ENCODE measurements around the gene NME7.
A peak's percentile ranks its signal among the peaks of the same experiment; 100 is the strongest.

NME7 gene

DNA sequence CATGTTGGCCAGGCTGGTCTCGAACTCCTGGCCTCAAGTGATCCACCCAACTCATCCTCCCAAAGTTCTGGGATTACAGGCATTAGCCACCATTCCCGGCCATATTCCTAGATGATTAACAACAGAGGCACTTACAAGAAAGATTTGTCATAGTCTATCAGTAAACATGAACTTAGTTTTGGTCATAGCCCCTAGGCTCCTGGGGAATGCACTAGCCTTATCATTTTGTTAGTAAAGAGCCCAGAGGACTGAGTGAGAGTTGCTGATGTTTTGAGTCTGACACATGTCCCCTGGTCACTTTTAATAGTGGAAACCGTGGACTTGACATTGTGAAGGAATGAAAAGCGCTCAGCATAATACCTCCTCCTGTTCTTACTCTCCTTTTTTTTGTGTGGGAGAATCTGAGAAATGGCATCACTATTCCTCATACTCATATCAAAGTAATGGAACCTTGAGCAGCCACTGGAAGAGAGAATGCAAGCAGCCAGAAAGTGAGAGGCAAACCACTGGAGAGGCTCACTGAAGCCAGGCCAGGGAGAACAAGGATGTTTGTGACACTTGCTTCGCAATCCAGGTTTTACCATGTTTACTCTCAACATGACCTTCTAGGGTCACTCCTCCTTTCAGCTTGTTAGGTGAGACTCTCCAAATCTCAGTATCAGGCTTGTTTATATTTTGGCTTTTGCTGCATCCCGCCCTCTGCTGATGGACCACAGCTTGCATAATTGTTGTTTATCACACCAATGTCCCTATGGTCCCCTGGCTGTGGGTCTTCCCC is 246.3 kb downstream of the NME7 start:
- no peak for DNase-seq

- no peak for DNase-seq
Observed at GRCh38 chr1:169120066-169120465, 247.5 kb downstream of the NME7 start.

GRCh38 chr1:169119405-169119804 is 248.2 kb downstream of the NME7 start:
- DNase-seq: no peak

DNA sequence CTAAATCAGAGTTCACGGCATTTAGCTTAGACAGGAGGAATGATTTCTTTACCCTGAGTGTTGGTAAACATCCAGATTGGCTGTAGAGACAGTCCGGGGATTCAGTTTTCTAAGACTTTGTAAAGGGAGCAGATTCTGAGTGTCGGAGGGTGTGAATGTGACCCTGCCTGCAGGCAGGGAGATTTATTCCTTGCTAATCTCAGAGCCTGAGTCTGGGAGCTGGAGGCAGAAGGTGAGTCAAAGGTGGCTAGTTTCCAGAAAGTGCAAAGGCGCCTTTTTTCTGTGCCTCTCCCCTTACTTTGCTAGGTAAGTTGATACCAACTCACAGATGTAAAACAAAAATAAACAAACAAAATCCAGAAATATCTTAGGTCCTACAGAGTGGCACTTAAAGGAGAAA is 249.4 kb downstream of the NME7 start:
- no peak for DNase-seq

- no peak for DNase-seq
Observed at GRCh38 chr1:169117599-169117998, 250.0 kb downstream of the NME7 start.

DNA sequence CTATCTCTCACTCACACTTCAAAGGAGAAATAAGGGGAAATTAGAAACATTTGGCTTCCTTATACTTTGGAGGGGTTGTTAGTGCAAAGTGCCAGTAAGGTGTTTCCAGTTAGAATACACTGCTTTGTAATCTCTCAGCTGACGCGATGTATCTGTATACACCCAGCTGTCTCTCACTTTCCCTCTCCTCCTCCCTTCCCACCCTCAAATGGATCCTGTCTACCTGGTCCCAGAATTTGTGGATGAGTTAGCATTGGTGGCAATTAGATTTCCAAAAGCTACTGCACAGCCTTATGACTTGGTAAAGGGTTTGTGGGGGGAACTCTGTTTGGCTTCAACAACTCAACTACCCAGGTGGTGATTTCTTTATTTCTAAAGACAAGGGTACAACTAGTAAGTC is 250.6 kb downstream of the NME7 start:
- no peak for DNase-seq

DNA sequence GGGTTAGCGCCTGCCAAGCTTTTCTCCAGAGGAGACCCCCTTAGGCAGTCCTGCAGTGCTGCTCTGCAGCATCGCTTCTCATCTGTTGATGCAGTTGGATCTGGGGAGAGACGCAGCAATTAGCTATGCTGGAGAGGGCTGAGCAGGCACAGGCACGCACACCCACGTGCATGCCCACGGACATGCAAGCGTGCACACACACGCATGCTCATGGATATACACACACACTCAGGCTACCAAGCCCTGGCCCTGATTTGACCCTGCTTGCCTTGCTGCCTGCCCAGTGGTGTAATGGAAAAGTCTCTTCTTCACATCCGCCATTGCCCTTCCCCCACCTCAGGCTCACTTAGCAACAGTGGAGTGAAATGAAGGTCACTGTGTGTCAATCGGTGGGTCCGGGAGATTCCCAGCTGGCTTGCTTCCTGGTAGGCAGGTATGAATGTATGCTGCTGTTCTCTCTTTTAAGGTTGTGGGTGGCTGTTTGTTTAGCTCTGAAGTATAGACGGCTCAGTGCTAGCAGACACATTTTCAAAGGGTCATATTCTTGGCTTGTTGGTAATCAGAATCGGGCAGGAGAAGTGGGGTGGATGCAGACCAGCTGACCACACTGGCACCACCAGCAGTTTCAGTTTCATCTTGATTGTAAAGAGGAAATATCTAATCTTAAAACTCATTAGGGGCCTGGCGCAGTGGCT is 251.6 kb downstream of the NME7 start:
- DNase-seq: no peak

DNA sequence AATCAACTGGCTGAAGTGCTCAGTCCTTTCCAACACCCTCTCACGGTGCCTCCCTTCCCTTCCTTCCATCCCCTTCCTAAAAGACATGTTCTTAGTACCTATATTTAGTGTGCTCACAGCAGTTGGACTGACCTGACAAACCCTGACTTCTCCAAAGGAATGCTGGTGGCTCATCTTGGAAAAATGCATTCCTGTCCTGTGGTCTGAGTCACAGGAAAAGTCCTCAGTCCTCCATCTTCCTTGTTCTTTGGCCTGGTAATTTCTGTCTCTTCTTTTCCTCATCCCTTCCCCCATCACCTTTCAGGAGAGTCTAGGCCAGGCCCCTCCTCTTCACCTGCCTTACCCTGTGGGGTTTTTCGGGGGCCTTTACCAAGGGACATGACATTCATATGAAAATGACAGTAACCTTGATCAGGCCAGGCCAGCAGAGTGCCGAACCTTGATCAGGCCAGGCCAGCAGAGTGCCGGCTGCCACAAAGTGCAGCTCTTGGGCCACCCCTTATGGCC is 253.9 kb downstream of the NME7 start:
- DNase-seq: peak; percentile 72

DNA sequence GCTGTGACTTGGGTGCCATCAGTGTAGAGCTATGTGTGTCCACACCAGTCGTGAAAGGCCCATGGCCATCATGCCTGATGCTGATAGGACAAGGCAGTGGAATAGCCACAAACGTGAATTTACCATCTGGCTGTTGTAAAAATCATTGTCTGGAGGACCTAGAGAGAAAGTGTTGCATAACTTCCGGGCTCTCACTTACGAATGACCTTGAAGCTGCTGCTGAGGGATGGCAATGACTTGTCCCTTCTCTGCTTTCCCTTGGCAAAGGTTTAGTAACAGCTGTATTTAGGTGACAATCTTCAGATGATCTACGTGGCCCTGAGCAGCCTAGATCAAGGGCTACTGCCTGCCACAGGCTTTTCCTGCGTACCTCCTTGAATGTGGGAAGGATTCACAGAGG is 255.4 kb downstream of the NME7 start:
- DNase-seq: no peak

DNA sequence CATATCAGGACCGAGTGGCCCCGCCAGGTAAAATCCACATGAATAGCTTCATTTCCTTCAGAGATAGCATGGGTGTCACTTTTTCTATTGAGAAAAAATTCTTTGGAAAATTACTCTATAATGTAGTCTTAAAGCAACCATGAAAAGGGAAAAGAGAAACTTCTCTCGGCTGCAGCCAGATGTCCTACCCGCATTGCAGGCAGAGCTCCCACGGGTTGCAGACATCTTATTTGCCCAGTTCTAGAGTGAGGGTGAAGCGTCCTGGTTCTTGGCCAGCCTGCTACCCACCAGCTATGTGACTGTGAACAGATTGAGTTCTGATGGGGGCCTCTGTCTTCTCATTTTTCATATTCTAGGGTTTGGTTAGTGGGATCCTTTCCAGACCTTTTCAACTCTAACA is 256.1 kb downstream of the NME7 start:
- DNase-seq: no peak

GRCh38 chr1:169110689-169111447 is 256.7 kb downstream of the NME7 start:
- DNase-seq: peak; percentile 42

DNA sequence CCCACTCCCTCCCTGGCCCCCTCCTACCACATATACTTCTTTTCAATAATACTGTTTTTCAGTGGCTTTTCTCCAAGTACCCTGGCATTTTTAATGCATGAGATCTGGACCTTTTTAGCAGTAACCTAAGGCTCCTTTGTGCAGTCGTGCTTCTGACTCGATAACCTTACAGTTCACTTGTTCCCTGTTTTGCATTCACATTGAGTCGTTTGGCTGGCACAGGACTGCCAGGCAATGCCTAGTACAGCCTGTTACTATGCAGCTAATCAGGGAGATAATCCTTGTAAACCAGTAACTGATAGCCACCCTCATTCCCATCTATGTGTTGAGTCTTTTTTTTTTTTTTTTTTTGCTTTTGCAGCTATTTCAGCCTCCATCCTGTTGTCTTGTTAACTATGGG is 257.4 kb downstream of the NME7 start:
- DNase-seq: no peak

GRCh38 chr1:169109561-169110134 is 257.9 kb downstream of the NME7 start:
- DNase-seq: peak; percentile 76

DNA sequence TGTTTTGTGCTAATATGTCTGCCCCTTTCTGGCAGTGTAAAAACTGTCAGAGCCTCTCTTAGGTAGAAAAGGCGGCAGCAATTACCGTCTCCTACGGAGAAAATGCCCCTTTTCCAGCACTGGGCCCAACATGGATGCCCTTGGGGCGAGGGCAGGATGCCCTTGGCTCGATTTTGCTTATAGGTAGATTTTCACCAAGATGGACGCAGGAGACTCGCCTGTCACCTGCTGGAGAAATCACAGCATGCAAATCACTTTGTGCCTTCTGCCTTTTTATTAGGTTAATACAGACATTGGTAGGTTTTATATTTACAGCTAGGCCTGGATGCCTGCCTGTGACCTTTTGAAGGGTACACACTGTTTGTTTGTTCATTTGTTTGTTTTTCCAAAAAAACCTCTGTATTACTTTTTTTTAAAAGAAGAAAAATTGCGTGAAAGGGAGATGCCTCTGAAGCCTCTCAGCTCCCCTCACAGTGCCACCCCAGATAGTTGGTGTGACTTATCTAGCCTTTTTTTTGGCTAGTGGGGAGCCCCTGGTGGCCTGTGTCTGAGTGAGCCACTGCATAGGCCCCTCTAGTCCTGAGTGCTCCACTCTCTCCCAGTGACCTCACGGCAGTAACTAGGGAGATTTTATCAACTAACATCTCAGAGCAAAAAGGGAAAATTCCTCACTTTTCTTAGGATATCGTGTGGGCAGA is 258.6 kb downstream of the NME7 start:
- no peak for DNase-seq

DNA sequence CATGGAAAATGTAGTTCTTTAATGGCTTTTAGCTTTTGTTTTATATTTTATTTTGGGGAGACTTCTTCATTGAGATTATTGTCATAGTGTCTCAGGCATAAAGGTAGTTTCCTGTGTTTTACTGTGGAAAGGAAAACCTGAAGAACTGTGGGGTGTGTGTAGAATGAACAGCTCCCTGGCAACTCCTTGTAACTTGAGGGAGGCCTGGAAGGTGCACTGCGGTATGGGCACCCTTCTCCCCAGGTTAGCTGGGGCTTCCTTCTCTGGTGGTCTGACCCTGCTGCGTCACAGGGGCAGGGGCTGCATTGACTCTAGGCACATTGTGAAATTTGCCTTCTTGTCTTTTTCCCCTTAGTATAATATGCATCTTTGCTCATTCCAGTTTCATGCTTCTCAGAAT is 259.4 kb downstream of the NME7 start:
- DNase-seq: no peak

DNA sequence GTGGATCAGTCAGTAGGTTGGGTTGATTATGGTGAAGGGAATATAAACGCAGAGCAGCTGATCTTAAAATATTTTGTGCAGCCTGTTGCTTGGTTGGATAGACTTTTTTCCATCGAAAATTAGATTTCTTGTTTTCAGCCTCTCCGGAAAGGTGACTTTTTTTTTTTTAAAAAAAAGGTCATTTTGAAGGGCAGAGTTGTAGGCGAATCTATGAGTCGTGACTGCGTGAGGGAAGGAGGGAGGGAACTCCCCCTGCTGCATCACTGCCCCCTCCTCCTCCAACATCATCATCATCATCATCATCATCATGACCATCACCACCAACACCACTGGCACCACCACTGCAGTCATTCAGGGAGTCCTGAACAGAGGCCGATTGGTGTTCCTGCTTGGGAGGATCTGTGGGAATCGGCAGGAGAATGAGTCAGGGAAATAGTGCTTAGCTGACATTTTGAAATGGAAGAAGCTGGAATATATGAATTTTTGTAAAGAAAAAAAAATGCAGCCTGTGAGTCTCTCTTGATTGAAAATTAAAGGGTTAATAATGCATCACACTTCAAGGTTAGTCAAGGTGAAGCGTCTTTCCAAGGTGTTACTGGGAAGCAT is 259.9 kb downstream of the NME7 start:
- DNase-seq: no peak

DNA sequence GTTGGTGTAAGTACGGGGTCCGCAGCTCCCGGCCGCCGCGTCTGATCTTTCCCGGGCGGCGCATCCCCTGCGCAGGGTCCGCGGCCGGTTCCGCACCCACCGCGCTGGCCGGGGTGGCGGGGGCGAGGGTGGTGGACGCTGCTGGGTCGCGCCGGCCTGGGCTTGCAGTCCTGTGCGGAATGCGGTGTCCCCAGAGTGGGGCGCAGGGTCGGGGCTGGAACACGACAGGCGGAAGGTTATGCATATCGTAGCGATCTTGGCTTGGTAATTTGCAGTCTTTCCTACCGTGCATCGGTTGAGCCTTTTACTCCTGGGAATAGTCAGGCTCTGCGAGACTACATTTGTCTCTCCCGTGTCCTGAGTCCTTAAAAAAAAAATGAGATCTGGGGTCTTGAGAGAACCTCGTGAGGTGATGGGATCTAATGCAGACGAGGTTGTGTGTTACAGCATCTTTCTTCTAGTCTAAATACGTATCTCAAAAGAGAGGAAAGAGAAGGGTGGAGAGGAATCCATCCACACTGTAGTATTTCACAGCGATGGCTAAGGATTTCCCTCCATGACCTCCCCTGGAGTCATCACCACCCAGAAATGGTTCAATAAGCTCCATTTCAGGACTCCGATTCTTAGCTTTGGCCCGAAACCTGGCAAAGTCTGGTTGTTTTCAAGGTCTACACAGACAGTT is 260.5 kb downstream of the NME7 start:
- DNase-seq: no peak

DNA sequence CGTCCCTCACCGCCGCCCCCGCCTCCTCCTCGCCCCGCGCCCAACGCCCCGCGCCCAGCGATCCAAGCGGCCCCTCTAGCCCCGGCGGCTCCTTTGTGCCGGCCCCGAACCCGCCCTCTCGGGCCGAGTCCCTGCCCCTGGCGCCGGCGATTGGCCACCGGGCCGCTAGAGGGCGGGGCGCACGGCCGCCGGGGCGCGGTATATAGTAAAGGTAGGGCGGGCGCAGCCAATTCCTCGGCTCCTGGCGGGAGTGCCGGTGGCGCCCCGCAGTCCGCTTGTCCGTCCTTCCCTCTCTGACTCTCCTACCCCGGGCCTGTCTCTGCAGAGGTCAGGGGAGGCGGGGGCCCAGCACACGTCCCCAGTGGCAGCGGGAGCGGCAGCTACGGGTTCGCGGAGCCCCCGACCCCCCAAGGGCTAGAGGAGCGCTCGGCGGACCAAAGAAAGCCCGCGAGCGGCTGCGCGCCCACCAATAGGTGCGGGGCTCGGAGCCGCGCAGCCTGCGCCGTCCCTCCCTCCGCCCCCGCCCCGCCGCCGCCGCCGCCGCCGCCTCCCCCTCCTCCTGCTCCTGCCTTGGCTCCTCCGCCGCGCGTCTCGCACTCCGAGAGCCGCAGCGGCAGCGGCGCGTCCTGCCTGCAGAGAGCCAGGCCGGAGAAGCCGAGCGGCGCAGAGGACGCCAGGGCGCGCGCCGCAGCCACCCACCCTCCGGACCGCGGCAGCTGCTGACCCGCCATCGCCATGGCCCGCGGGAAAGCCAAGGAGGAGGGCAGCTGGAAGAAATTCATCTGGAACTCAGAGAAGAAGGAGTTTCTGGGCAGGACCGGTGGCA is 261.3 kb downstream of the NME7 start, which contains the start of gene ATP1B1:
ATP1B1 (plus strand) TSS at position 596 of the 826 bp plus-strand sequence; CDS start at position 736, 140 bp downstream.
- peak; percentile 67 for DNase-seq

GRCh38 chr1:169105434-169106094 is 262.0 kb downstream of the NME7 start:
- no peak for DNase-seq

- no peak for DNase-seq
Observed at GRCh38 chr1:169105087-169105433, 262.5 kb downstream of the NME7 start.

All from amniotic stem cell (primary cell).